ENCODE measurements around the gene MIR17HG.
A peak's percentile ranks its signal among the peaks of the same experiment; 100 is the strongest.
"Not testable (repeated sequence)": the region's sequence is repeated elsewhere in the genome, so short reads cannot be mapped to it uniquely, and the experiment has no call there.

MIR17HG gene

DNA sequence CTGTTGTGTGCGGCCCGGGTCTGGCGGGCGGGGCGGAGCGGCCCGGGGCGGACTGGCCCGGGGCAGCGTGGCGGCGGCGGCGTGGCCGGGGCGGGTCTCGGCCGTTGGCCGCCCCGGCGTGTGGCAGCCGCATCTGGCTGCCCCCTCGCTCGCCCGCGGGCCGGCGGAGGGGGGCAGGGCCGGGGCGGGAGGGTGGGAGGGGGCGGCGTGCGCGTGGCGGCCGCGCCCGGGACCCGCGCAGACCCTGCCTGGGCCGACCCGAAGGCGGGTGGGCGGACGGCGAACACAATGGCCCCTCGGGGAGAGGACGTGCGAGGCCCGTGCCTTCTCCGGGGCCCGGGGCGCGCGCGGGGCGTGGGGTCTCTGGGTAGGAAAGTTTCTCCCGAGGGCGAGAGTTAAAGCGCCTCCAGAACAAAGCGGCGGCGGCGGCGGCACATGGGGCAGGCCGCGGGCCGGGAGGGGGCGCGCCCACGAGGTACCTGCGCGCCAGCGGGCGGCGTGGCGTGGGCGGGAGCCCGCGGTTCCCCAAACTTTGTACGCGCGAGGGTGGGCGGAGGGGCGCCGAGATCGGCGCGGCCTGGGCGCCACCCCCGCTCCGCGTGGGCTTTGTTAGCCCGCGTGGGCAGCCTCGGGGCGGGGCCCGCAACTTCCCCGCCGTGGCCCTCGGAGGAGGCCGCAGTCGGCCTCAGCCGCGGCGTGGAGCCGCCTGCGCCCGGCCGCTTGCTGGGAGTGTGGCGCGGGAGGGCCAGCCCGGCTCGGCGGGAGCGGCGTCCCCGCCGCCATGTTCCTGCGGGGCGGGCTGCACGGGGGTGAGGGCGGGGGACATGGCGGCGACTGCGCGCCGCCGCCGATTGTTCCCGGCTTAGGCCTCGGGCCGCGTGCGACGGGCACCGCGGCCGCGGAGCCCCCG lies 764 bp downstream of the MIR17HG start:
- DNase-seq (ENCODE audit: low read depth): no peak

DNA sequence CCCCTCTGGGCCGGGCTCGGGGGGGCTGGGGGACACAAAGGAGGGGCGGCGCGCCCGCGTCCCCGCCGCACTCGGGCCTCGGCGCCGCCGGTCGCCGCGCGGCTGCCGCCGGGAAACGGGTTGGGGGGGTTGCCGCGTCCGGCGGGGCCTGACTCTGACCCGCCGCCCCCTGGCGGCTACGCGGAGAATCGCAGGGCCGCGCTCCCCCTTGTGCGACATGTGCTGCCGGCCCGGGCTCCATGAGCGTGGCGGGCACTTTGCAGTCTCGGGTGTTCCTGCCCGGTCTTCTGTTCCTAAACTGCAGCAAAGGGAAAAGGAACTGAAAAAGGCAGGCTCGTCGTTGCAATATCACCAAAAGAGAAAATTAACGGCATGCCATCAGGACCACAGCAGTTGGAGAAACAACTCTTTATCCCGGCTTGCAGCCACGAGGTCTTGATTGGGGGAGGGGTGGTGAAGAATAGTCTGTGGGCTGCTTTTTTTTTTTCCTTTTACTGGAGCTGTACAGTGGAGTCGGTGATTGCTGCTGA lies 1.5 kb downstream of the MIR17HG start:
- DNase-seq (ENCODE audit: low read depth): peak; percentile 65

DNA sequence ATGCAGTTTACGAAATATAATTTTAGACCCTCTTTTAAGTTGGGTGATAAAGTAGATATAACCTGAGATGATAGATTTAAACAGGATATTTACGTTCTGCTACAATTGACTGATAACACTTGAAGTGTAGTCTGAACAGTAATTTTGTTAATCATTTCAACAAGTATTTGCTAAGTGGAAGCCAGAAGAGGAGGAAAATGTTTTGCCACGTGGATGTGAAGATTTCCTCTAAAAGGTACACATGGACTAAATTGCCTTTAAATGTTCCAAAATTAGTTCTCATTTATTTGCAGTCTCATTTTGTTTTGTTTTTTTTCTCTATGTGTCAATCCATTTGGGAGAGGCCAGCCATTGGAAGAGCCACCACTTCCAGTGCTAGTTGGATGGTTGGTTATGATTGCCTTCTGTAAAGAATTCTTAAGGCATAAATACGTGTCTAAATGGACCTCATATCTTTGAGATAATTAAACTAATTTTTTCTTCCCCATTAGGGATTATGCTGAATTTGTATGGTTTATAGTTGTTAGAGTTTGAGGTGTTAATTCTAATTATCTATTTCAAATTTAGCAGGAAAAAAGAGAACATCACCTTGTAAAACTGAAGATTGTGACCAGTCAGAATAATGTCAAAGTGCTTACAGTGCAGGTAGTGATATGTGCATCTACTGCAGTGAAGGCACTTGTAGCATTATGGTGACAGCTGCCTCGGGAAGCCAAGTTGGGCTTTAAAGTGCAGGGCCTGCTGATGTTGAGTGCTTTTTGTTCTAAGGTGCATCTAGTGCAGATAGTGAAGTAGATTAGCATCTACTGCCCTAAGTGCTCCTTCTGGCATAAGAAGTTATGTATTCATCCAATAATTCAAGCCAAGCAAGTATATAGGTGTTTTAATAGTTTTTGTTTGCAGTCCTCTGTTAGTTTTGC lies 2.8 kb downstream of the MIR17HG start:
- no peak for DNase-seq (ENCODE audit: low read depth)

DNA sequence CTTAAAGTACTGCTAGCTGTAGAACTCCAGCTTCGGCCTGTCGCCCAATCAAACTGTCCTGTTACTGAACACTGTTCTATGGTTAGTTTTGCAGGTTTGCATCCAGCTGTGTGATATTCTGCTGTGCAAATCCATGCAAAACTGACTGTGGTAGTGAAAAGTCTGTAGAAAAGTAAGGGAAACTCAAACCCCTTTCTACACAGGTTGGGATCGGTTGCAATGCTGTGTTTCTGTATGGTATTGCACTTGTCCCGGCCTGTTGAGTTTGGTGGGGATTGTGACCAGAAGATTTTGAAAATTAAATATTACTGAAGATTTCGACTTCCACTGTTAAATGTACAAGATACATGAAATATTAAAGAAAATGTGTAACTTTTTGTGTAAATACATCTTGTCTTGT lies 3.6 kb downstream of the MIR17HG start:
- DNase-seq (ENCODE audit: low read depth): no peak

- no peak for DNase-seq (ENCODE audit: low read depth)
Observed at GRCh38 chr13:91351980-91352379, 4.5 kb downstream of the MIR17HG start.

DNA sequence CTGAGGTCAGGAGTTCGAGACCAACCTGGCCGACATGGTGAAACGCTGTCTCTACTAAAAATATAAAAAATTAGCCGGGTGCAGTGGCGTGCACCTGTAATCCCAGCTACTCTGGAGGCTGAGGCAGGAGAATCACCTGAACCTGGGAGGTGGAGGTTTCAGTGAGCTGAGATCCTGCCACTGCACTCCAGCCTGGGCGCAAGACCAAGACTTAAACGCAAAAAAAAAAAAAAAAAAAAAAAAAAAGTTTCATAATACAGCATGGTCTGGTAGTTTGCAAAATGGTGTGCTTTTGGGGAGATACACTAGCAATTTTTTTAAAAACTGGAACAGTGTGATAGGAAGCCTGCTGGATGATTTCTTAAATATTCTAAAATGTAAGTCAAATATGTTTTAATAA lies 5.4 kb downstream of the MIR17HG start:
- not testable (repeated sequence) for DNase-seq (ENCODE audit: low read depth)

- DNase-seq (ENCODE audit: low read depth): no peak
Observed at GRCh38 chr13:91353494-91353893, 6.0 kb downstream of the MIR17HG start.

- DNase-seq (ENCODE audit: low read depth): no peak
Observed at GRCh38 chr13:91355099-91355825, 7.8 kb downstream of the MIR17HG start.

- DNase-seq (ENCODE audit: low read depth): no peak
Observed at GRCh38 chr13:91355826-91356710, 8.6 kb downstream of the MIR17HG start.

DNA sequence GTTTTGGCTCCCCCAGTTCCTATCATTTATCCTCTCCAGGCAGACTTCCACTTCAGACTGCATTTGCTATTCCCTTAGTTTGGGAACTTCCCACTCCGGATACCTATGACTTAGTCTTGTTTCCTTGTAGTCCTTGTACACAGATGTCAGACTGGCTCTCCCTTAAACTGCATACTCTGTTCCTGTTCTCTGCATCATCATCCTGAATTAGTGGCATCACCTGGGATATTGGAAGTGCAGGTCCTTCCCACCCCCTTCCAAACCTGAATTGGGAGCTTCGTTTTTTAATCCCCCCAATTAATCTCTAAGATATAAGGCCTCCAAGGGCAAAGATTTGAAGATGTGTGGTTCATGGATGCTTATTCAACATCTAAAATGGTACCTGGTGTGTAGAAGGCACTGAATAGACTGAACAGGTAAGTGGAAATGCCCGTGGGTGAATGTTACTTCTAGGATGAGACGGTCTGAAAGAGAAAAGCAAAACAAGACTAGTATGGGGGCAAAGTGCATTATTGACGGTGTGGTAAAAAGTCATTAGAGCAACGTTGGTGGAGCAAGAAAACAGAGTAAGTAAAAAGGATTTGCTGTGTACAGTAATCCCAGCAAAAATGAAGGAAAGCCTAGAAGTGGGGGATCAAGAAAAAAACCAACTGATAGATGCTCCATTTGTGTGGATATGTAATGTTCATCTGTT lies 9.6 kb downstream of the MIR17HG start:
- DNase-seq (ENCODE audit: low read depth): no peak

DNA sequence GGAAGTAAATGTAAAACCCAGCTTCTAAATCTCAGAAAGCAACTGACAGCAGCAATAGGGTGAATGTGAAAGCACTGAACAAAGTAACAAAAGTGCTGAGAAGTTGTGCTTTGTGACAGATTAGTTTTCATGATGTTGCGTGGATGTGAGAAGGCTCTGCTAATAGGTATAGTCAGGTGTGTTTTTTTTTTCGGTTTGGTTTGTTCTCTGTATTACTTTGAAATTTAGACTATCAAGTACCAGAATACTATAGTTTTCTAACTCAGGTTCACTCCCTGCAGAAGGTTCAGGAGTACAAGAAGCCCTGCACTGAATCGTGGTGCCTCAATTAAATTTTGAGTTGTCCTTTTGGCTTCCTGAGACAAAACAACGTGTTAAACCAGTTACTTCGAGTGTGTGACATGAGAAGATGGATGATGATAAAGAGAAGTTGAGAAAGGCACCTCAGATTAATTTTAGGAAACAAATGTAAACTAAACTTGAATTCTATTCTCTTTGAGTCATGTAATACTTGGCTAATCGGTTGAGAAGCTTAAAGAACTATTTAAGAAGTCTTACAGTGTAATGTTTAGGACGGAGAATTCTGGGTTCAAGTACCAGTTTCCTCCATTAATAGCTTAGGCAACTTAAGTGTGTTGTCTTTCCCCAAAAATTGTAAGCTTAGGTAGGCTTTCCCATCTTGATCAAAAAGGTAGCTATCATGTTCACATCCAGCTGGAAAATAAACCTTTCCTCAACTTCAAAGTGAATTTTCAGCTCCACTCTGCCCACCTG lies 10.3 kb downstream of the MIR17HG start:
- no peak for DNase-seq (ENCODE audit: low read depth)

- no peak for DNase-seq (ENCODE audit: low read depth)
Observed at GRCh38 chr13:91358387-91358782, 10.9 kb downstream of the MIR17HG start.

DNA sequence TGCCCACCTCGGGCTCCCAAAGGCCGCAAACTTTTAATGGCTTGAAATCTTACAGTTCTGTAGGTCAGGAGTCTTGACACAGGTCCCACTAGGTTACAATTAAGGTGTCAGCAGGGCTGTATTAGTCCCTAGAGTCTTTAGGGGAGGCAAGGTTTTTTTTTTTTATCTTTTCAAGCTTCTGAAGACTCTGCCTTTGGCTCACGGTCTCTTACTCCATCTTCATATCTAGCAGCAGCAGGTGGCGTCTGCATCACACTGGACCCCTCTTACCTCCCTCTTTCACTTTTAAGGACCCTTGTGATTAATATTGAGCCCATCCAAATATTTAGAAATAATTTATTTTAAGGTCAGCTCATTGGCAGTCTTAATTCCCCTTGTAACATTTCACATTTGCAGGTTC lies 11.6 kb downstream of the MIR17HG start:
- DNase-seq (ENCODE audit: low read depth): no peak

- no peak for DNase-seq (ENCODE audit: low read depth)
Observed at GRCh38 chr13:91359631-91360030, 12.1 kb downstream of the MIR17HG start.

GRCh38 chr13:91360246-91360751 lies 12.8 kb downstream of the MIR17HG start:
- DNase-seq (ENCODE audit: low read depth): no peak

- no peak for DNase-seq (ENCODE audit: low read depth)
Observed at GRCh38 chr13:91361755-91362271, 14.3 kb downstream of the MIR17HG start.

- no peak for DNase-seq (ENCODE audit: low read depth)
Observed at GRCh38 chr13:91362908-91363307, 15.4 kb downstream of the MIR17HG start.

DNA sequence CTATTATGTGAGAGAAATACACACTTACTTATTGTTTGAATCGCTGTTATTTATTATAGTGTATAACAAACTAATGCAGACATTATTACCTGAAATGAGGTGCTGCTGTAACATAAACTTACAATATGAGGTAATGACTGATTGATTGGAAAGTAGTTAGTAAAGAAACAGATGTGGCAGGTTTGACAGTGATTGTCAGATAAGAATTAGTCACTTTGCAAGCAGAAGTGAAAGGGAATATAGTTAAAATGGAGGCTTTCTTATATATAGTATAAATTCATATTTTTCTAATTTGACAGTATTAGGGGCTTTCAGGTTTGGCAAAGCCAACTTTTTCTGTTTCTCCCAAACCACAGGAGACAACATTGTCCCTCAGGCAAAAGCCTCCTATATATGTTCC lies 20.6 kb downstream of the MIR17HG start:
- DNase-seq (ENCODE audit: low read depth): no peak
